ENCODE results near the gene ALG14.

- TF ChIP-seq, protein P1, sequence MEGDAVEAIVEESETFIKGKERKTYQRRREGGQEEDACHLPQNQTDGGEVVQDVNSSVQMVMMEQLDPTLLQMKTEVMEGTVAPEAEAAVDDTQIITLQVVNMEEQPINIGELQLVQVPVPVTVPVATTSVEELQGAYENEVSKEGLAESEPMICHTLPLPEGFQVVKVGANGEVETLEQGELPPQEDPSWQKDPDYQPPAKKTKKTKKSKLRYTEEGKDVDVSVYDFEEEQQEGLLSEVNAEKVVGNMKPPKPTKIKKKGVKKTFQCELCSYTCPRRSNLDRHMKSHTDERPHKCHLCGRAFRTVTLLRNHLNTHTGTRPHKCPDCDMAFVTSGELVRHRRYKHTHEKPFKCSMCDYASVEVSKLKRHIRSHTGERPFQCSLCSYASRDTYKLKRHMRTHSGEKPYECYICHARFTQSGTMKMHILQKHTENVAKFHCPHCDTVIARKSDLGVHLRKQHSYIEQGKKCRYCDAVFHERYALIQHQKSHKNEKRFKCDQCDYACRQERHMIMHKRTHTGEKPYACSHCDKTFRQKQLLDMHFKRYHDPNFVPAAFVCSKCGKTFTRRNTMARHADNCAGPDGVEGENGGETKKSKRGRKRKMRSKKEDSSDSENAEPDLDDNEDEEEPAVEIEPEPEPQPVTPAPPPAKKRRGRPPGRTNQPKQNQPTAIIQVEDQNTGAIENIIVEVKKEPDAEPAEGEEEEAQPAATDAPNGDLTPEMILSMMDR (IDR thresholded peaks at IDR 0.05), result no peak
- TF ChIP-seq POLR2A (IDR thresholded peaks at IDR 0.05), result no peak
Observed at GRCh38 chr1:94961582-94961981, 111.2 kb downstream of the ALG14 start.

Measured in upper lobe of left lung (tissue), 4 donors.